Fibroblast of mammary gland (primary cell): Measurements from ENCODE around the gene HSPA5.
"Not testable (repeated sequence)": the region's sequence is repeated elsewhere in the genome, so short reads cannot be mapped to it uniquely, and the experiment has no call there.

Source experiments
- DNase-seq: peaks from one replicate; pipeline ENCODE4 v3.0.0-alpha.2; 2010; ENCODE audit warnings: low read depth
- H3K4me3 ChIP-seq: 2 replicates; pipeline ENCODE4 v1.5.1; 2011; ENCODE audit warnings: low read depth, mild to moderate bottlenecking, low read length, moderate library complexity; ENCODE audit not compliant: control insufficient read depth
- TF ChIP-seq, protein P1 (sequence below): conservative IDR thresholded peaks from 2 replicates; pipeline ENCODE4 v1.5.1; 2011; ENCODE audit warnings: low read depth, low read length, inconsistent platforms; ENCODE audit not compliant: control insufficient read depth, insufficient read depth

Gene HSPA5

GRCh38 chr9:125241000-125241862 lies at the start of gene HSPA5:
TSS of gene HSPA5 (minus strand) at chr9:125241343. CDS start at chr9:125241126, 217 bp downstream.
- DNase-seq: peak; percentile 99
- TF ChIP-seq, protein P1, sequence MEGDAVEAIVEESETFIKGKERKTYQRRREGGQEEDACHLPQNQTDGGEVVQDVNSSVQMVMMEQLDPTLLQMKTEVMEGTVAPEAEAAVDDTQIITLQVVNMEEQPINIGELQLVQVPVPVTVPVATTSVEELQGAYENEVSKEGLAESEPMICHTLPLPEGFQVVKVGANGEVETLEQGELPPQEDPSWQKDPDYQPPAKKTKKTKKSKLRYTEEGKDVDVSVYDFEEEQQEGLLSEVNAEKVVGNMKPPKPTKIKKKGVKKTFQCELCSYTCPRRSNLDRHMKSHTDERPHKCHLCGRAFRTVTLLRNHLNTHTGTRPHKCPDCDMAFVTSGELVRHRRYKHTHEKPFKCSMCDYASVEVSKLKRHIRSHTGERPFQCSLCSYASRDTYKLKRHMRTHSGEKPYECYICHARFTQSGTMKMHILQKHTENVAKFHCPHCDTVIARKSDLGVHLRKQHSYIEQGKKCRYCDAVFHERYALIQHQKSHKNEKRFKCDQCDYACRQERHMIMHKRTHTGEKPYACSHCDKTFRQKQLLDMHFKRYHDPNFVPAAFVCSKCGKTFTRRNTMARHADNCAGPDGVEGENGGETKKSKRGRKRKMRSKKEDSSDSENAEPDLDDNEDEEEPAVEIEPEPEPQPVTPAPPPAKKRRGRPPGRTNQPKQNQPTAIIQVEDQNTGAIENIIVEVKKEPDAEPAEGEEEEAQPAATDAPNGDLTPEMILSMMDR: no peak
- H3K4me3 ChIP-seq: peak within 1 kb of the TSS; percentile 98

DNA sequence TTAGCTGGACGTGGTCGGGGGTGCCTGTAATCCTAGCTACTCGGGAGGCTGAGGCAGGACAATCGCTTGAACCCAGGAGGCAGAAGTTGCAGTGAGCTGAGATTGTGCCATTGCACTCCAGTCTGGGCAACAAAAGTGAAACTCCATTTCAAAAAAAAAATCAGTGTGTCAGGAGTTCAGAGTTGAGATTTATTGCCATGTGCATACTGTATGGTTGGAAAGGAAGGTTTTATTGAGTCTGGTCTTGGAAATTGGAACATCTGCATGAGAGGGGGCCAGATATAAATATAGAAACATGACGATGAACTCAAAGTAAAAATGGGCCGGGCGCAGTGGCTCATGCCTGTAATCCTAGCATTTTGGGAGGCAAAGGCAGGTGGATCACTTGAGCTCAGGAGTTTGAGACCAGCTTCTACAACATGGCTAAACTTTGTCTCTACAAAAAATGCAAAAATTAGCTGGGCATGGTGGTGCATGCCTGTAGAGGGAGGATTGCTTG lies 45.8 kb upstream of the HSPA5 start:
- not testable (repeated sequence) for H3K4me3 ChIP-seq

GRCh38 chr9:125284855-125285254 lies 43.7 kb upstream of the HSPA5 start:
- TF ChIP-seq, protein P1: no peak
- DNase-seq: no peak
- no peak overlapping the region for H3K4me3 ChIP-seq

More for the DNA sequence above, 45.8 kb upstream of the HSPA5 start:
- DNase-seq: not testable (repeated sequence)

- no peak for DNase-seq
- no peak overlapping the region for H3K4me3 ChIP-seq
- TF ChIP-seq, protein P1: no peak
Measured at GRCh38 chr9:125280945-125281344, 39.8 kb upstream of the HSPA5 start.

- TF ChIP-seq, protein P1: no peak
- no peak for DNase-seq
- H3K4me3 ChIP-seq: no peak overlapping the region
Measured at GRCh38 chr9:125277411-125277810, 36.3 kb upstream of the HSPA5 start.

DNA sequence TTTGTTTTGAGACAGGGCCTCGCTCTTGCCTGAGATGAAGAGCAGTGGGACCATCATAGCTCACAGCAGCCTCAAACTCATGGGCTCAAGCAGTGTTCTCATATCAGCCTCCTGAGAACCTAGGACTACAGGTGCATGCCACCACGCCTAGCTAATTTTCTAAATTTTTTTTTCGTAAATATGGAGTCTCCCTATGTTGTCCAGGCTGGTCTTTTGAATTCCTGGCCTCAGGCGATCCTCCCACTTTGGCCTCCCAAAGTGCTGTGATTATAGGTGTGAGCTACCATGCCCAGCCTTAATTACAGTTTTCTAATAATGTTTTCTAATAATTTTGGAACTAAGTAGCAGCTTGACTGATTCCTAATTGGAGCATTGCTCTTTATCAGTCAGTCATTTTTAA lies 35.6 kb upstream of the HSPA5 start:
- DNase-seq: no peak
- H3K4me3 ChIP-seq: no peak overlapping the region
- TF ChIP-seq, protein P1: no peak

DNA sequence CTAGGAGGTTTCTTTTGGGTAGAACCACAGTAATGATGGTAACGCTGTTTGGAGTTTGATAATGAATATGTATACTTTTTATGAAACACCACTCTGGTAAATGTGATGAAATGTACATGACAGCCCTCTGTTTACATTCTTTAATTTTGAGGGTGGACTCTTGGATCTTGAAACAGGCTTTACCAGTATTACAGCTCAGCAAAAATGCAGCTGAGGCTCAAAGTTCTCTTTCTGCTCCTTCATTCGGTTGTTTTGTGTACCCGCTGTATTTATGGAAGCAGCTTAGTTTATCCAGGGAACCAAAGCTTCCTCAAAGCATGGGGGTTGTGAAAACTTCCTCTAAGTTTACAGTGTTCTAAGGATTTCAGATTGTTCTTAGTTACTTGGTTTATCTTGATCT lies 31.6 kb upstream of the HSPA5 start:
- TF ChIP-seq, protein P1: no peak
- no peak for DNase-seq
- H3K4me3 ChIP-seq: no peak overlapping the region
